ENCODE results near the gene OCA2. TPM values are rescaled to one million over a fixed set of nuclear protein-coding genes. Genes with fewer than 3 reads are reported as not detected.

OCA2 gene
- polyA plus RNA-seq, 1 experiment: 0.02 TPM

- peaks cover 22% of the 10 kb centered on the region for H3K27me3 ChIP-seq (ENCODE audit: control insufficient read depth, insufficient read depth, low read length)
- no peak for TF ChIP-seq CTCF (IDR thresholded peaks at IDR 0.05; ENCODE audit: insufficient read depth, low read depth, low read length)
- no peaks in the 10 kb centered on the region for H3K36me3 ChIP-seq (ENCODE audit: control insufficient read depth, insufficient read depth, low read length)
- ChIA-PET CTCF (interaction anchor here (1.0 to 1.9 kb wide), 5 partner anchors 12 to 28 kb away, joined by 3 to 9 read pairs (median 4); no protein-coding TSS in a partner anchor), POLR2A (interaction anchor here (0.6 kb wide), 1 partner anchor 35 kb away, joined by 8 read pairs; no protein-coding TSS in a partner anchor)
- no peak for DNase-seq (ENCODE audit: low read depth)
- no peak overlapping the region for H3K4me3 ChIP-seq (ENCODE audit: low read depth, low read length)
Observed at GRCh38 chr15:28097656-28098359, 1.3 kb downstream of the OCA2 start.

- CTCF ChIA-PET: interaction anchor here (1.1 to 1.9 kb wide), 3 partner anchors 23 to 29 kb away, joined by 3 to 9 read pairs (median 6); no protein-coding TSS in a partner anchor
Observed at GRCh38 chr15:28096670-28097431, 2.3 kb downstream of the OCA2 start.

GRCh38 chr15:28096411-28096669 lies 2.8 kb downstream of the OCA2 start:
- no peak for DNase-seq (ENCODE audit: low read depth)
- ChIA-PET CTCF (no interaction called here), POLR2A (no interaction called here)
- Histone ChIP-seq H3K27me3 (ENCODE audit: control insufficient read depth, insufficient read depth, low read length) (peaks cover 22% of the 10 kb centered on the region), H3K36me3 (ENCODE audit: control insufficient read depth, insufficient read depth, low read length) (no peaks in the 10 kb centered on the region), H3K4me3 (ENCODE audit: low read depth, low read length) (peak overlapping the region; percentile 47)
- TF ChIP-seq CTCF (IDR thresholded peaks at IDR 0.05; ENCODE audit: insufficient read depth, low read depth, low read length): no peak

More at GRCh38 chr15:28096670-28097431, 2.3 kb downstream of the OCA2 start:
- no peak for DNase-seq (ENCODE audit: low read depth)
- peaks cover 22% of the 10 kb centered on the region for H3K27me3 ChIP-seq (ENCODE audit: control insufficient read depth, insufficient read depth, low read length)
- TF ChIP-seq CTCF (IDR thresholded peaks at IDR 0.05; ENCODE audit: insufficient read depth, low read depth, low read length): no peak; the same call in 1 of the 2 replicates
- no peaks in the 10 kb centered on the region for H3K36me3 ChIP-seq (ENCODE audit: control insufficient read depth, insufficient read depth, low read length)
- peak overlapping the region; percentile 47 for H3K4me3 ChIP-seq (ENCODE audit: low read depth, low read length)
- POLR2A ChIA-PET: no interaction called here

- POLR2A ChIA-PET: no interaction called here
- CTCF ChIA-PET: no interaction called here
- Histone ChIP-seq H3K4me3 (ENCODE audit: low read depth, low read length) (no peak overlapping the region), H3K36me3 (ENCODE audit: control insufficient read depth, insufficient read depth, low read length) (no peaks in the 10 kb centered on the region), H3K27me3 (ENCODE audit: control insufficient read depth, insufficient read depth, low read length) (peaks cover 15% of the 10 kb centered on the region)
- TF ChIP-seq CTCF (IDR thresholded peaks at IDR 0.05; ENCODE audit: insufficient read depth, low read depth, low read length): no peak
- DNase-seq (ENCODE audit: low read depth): no peak
Observed at GRCh38 chr15:28094732-28095521, 4.2 kb downstream of the OCA2 start.

All from BJ (cell line).